RWPE1 (cell line): ENCODE measurements around the gene FAM83G.

Source experiments
- CTCF ChIA-PET: fragments of 350-600 bp; sonication (Branson Sonifier 250); formaldehyde crosslinking; extraction: SDS; loops from one replicate; lab custom pipeline; 2021; lab: Yijun Ruan, JAX
- POLR2A ChIA-PET: fragments of 400-600 bp; formaldehyde crosslinking; extraction: SDS; loops from one replicate; lab custom pipeline; 2020; ENCODE audit warnings: antibody characterized with exemption; ENCODE audit not compliant: low non-redundant PET; lab: Yijun Ruan, JAX
- DNase-seq: peaks from one replicate; pipeline ENCODE4 v3.0.0; 2012; ENCODE audit warnings: low spot score
- H3K27ac ChIP-seq: fragments of 450-650 bp; 2 replicates; pipeline ENCODE4 v1.5.1; 2017
- CTCF ChIP-seq: fragments of 450-650 bp; conservative IDR thresholded peaks from 2 replicates; pipeline ENCODE4 v1.5.1; 2017; ENCODE audit warnings: low read depth, mild to moderate bottlenecking

FAM83G gene

GRCh38 chr17:19005789-19006430 is 1.3 kb upstream of the FAM83G start:
- ChIA-PET CTCF (no interaction called here), POLR2A (no interaction called here)
- TF ChIP-seq CTCF: no peak
- H3K27ac ChIP-seq: peak overlapping the region; percentile 97
- no peak for DNase-seq

- POLR2A ChIA-PET: interaction anchor here (0.6 to 1.6 kb wide), 2 partner anchors 11 to 17 kb away, joined by 3 to 9 read pairs; no protein-coding TSS in a partner anchor
- DNase-seq: no peak
- CTCF ChIA-PET: interaction anchor here (1.8 kb wide), 1 partner anchor 44 kb away, joined by 12 read pairs; no protein-coding TSS in a partner anchor
- no peak for TF ChIP-seq CTCF
- peak overlapping the region; percentile 97 for H3K27ac ChIP-seq
These were observed 691 bp upstream of the FAM83G start for GRCh38 chr17:19005137-19005773.

GRCh38 chr17:19003543-19004420 is 782 bp downstream of the FAM83G start:
- peak overlapping the region; percentile 97 for H3K27ac ChIP-seq

GRCh38 chr17:19002805-19003542 is 1.6 kb downstream of the FAM83G start:
- H3K27ac ChIP-seq: peak overlapping the region; percentile 97
- CTCF ChIA-PET: no interaction called here
- POLR2A ChIA-PET: no interaction called here
- no peak for TF ChIP-seq CTCF
- peak; percentile 65 for DNase-seq

More at GRCh38 chr17:19003543-19004420, 782 bp downstream of the FAM83G start:
- no peak for TF ChIP-seq CTCF
- CTCF ChIA-PET: interaction anchor here (1.8 kb wide), 1 partner anchor 43 kb away, joined by 12 read pairs; no protein-coding TSS in a partner anchor
- DNase-seq: peak; percentile 72
- POLR2A ChIA-PET: interaction anchor here (1.6 kb wide), 1 partner anchor 19 kb away, joined by 9 read pairs; no protein-coding TSS in a partner anchor

GRCh38 chr17:19001907-19002590 is 2.5 kb downstream of the FAM83G start:
- ChIA-PET CTCF (no interaction called here), POLR2A (no interaction called here)
- peak overlapping the region; percentile 97 for H3K27ac ChIP-seq
- DNase-seq: no peak
- TF ChIP-seq CTCF: no peak
